Activated T-helper 1 cell treated with anti-CD3 and anti-CD28 coated beads, Interleukin-12 subunit alpha, Interleukin-12 subunit beta, Interleukin-2, Interleukin-4 antibody, amounts not matched to agents 30 ng/mL and 10 ng/mL and 1 ng/mL, durations not matched to agents 14 hours and 24 hours and 36 hours (primary cell): ENCODE results near the gene LIMK2. TPM values are rescaled to one million over a fixed set of nuclear protein-coding genes. Genes with fewer than 3 reads are reported as not detected.
"Not testable (repeated sequence)": the region's sequence is repeated elsewhere in the genome, so short reads cannot be mapped to it uniquely, and the experiment has no call there.

Experiments used
- DNase-seq: peaks from one replicate; pipeline ENCODE4 v3.0.0; 2021; ENCODE audit warnings: low spot score
- H3K27ac Mint-ChIP-seq: one replicate; pipeline ENCODE4 v1.8.0; 2021; ENCODE audit warnings: mild to moderate bottlenecking, mixed read lengths
- H3K27me3 Mint-ChIP-seq: one replicate; pipeline ENCODE4 v1.8.0; 2022; ENCODE audit warnings: mild to moderate bottlenecking, moderate library complexity, mixed read lengths; ENCODE audit not compliant: insufficient read depth
- H3K36me3 Mint-ChIP-seq: one replicate; pipeline ENCODE4 v1.8.0; 2021; ENCODE audit warnings: low read depth, mixed read lengths
- H3K4me1 Mint-ChIP-seq: one replicate; pipeline ENCODE4 v1.8.0; 2021; ENCODE audit warnings: low read depth, mixed read lengths
- H3K4me3 Mint-ChIP-seq: one replicate; pipeline ENCODE4 v1.8.0; 2021; ENCODE audit warnings: mild to moderate bottlenecking, moderate library complexity, mixed read lengths
- H3K9me3 Mint-ChIP-seq: one replicate; pipeline ENCODE4 v1.8.0; 2021; ENCODE audit warnings: mixed read lengths
- intact Hi-C: fragments of 100-400 bp; cut with micrococcal nuclease; formaldehyde crosslinking; loops from one replicate; pipeline ENCODE4 v1.15.1; 2024
- total RNA-seq: library from RNA; stranded (reverse); gene quantifications from 2 replicates; pipeline ENCODE4 v1.2.3, GENCODE V29; 2022

Gene LIMK2
- total RNA-seq, 1 donor from 2014 or later: 39.8 TPM

- Mint-ChIP-seq H3K27ac (peak overlapping the region; percentile 47), H3K27me3 (no peaks in the 10 kb centered on the region), H3K4me1 (peaks cover 43% of the 10 kb centered on the region), H3K4me3 (peak overlapping the region; percentile 23), H3K36me3 (peaks cover 2% of the 10 kb centered on the region), H3K9me3 (no peaks in the 10 kb centered on the region)
- no peak for DNase-seq
- intact Hi-C loops: loop anchor here (1.0 kb wide), 1 partner anchor 10 kb away; no protein-coding TSS in a partner anchor
Observed at GRCh38 chr22:31295831-31296657, 83.9 kb downstream of the LIMK2 start.

- Mint-ChIP-seq H3K36me3 (peaks cover 2% of the 10 kb centered on the region), H3K9me3 (no peaks in the 10 kb centered on the region), H3K27ac (no peak overlapping the region), H3K4me1 (peaks cover 16% of the 10 kb centered on the region), H3K4me3 (no peak overlapping the region), H3K27me3 (no peaks in the 10 kb centered on the region)
- intact Hi-C loops: no loop called here
- DNase-seq: no peak
Observed at GRCh38 chr22:31300896-31301295, 88.8 kb downstream of the LIMK2 start.

- intact Hi-C loops: no loop called here
- no peak for DNase-seq
- peaks cover 2% of the 10 kb centered on the region for H3K36me3 Mint-ChIP-seq
- H3K9me3 Mint-ChIP-seq: no peaks in the 10 kb centered on the region
- H3K4me1 Mint-ChIP-seq: peaks cover 11% of the 10 kb centered on the region
- H3K4me3 Mint-ChIP-seq: no peak overlapping the region
- H3K27me3 Mint-ChIP-seq: no peaks in the 10 kb centered on the region
- H3K27ac Mint-ChIP-seq: no peak overlapping the region
Observed at GRCh38 chr22:31302006-31302405, 89.9 kb downstream of the LIMK2 start.

- Mint-ChIP-seq H3K4me1 (peaks cover 12% of the 10 kb centered on the region), H3K4me3 (no peak overlapping the region), H3K27me3 (no peaks in the 10 kb centered on the region), H3K9me3 (no peaks in the 10 kb centered on the region), H3K27ac (no peak overlapping the region), H3K36me3 (peaks cover 2% of the 10 kb centered on the region)
- intact Hi-C loops: no loop called here
- no peak for DNase-seq
Observed at GRCh38 chr22:31302537-31302936, 90.4 kb downstream of the LIMK2 start.

GRCh38 chr22:31305194-31305593 is 93.1 kb downstream of the LIMK2 start:
- H3K9me3 Mint-ChIP-seq: no peaks in the 10 kb centered on the region
- H3K36me3 Mint-ChIP-seq: peaks cover 2% of the 10 kb centered on the region
- H3K27me3 Mint-ChIP-seq: no peaks in the 10 kb centered on the region
- no peak overlapping the region for H3K4me3 Mint-ChIP-seq
- DNase-seq: no peak
- intact Hi-C loops: no loop called here
- H3K4me1 Mint-ChIP-seq: peaks cover 24% of the 10 kb centered on the region
- no peak overlapping the region for H3K27ac Mint-ChIP-seq

- DNase-seq: no peak
- no peaks in the 10 kb centered on the region for H3K9me3 Mint-ChIP-seq
- no peak overlapping the region for H3K4me3 Mint-ChIP-seq
- intact Hi-C loops: no loop called here
- peaks cover 21% of the 10 kb centered on the region for H3K4me1 Mint-ChIP-seq
- no peaks in the 10 kb centered on the region for H3K27me3 Mint-ChIP-seq
- peak overlapping the region; percentile 1 for H3K27ac Mint-ChIP-seq
- H3K36me3 Mint-ChIP-seq: no peaks in the 10 kb centered on the region
Observed at GRCh38 chr22:31308181-31308580, 96.1 kb downstream of the LIMK2 start.

- Mint-ChIP-seq H3K27me3 (no peaks in the 10 kb centered on the region), H3K27ac (no peak overlapping the region), H3K36me3 (peaks cover 7% of the 10 kb centered on the region), H3K9me3 (peaks cover 14% of the 10 kb centered on the region), H3K4me3 (no peak overlapping the region), H3K4me1 (peaks cover 9% of the 10 kb centered on the region)
- peak; percentile 41 for DNase-seq
- intact Hi-C loops: loop anchor here (1.0 to 5.0 kb wide), 4 partner anchors 21 to 206 kb away; partner anchors contain the start of genes PIK3IP1 and SELENOM
Observed at GRCh38 chr22:31313366-31314147, 101.5 kb downstream of the LIMK2 start.

GRCh38 chr22:31314220-31314619 is 102.1 kb downstream of the LIMK2 start:
- H3K9me3 Mint-ChIP-seq: peaks cover 14% of the 10 kb centered on the region
- intact Hi-C loops: loop anchor here (5.0 kb wide), 1 partner anchor 207 kb away; the partner anchor contains the start of gene SELENOM
- not testable (repeated sequence) for H3K4me3 Mint-ChIP-seq, H3K27me3 Mint-ChIP-seq, DNase-seq, H3K36me3 Mint-ChIP-seq, H3K4me1 Mint-ChIP-seq, H3K27ac Mint-ChIP-seq

- intact Hi-C loops: no loop called here
- H3K27ac Mint-ChIP-seq: no peak overlapping the region
- H3K4me3 Mint-ChIP-seq: no peak overlapping the region
- H3K27me3 Mint-ChIP-seq: no peaks in the 10 kb centered on the region
- peaks cover 4% of the 10 kb centered on the region for H3K4me1 Mint-ChIP-seq
- DNase-seq: no peak
- H3K36me3 Mint-ChIP-seq: peaks cover 15% of the 10 kb centered on the region
- H3K9me3 Mint-ChIP-seq: no peaks in the 10 kb centered on the region
Observed at GRCh38 chr22:31321421-31321820, 109.3 kb downstream of the LIMK2 start.

- H3K27ac Mint-ChIP-seq: no peak overlapping the region
- no peaks in the 10 kb centered on the region for H3K27me3 Mint-ChIP-seq
- H3K9me3 Mint-ChIP-seq: no peaks in the 10 kb centered on the region
- DNase-seq: no peak
- peaks cover 5% of the 10 kb centered on the region for H3K4me1 Mint-ChIP-seq
- no peak overlapping the region for H3K4me3 Mint-ChIP-seq
- intact Hi-C loops: no loop called here
- H3K36me3 Mint-ChIP-seq: peaks cover 30% of the 10 kb centered on the region
Observed at GRCh38 chr22:31323578-31324550, 111.8 kb downstream of the LIMK2 start.

GRCh38 chr22:31326877-31327276 is 114.8 kb downstream of the LIMK2 start:
- Mint-ChIP-seq H3K9me3 (no peaks in the 10 kb centered on the region), H3K36me3 (peaks cover 41% of the 10 kb centered on the region)

GRCh38 chr22:31327806-31328543 is 115.9 kb downstream of the LIMK2 start:
- H3K9me3 Mint-ChIP-seq: no peaks in the 10 kb centered on the region
- peaks cover 27% of the 10 kb centered on the region for H3K4me1 Mint-ChIP-seq
- DNase-seq: no peak
- no peak overlapping the region for H3K27ac Mint-ChIP-seq
- no peaks in the 10 kb centered on the region for H3K27me3 Mint-ChIP-seq
- H3K4me3 Mint-ChIP-seq: no peak overlapping the region
- intact Hi-C loops: no loop called here
- peaks cover 43% of the 10 kb centered on the region for H3K36me3 Mint-ChIP-seq

More at GRCh38 chr22:31326877-31327276, 114.8 kb downstream of the LIMK2 start:
- intact Hi-C loops: no loop called here
- H3K27me3 Mint-ChIP-seq: no peaks in the 10 kb centered on the region
- no peak for DNase-seq
- H3K4me1 Mint-ChIP-seq: peaks cover 27% of the 10 kb centered on the region
- H3K4me3 Mint-ChIP-seq: no peak overlapping the region
- no peak overlapping the region for H3K27ac Mint-ChIP-seq
